ENCODE measurements around the gene CAMTA1.

DNA sequence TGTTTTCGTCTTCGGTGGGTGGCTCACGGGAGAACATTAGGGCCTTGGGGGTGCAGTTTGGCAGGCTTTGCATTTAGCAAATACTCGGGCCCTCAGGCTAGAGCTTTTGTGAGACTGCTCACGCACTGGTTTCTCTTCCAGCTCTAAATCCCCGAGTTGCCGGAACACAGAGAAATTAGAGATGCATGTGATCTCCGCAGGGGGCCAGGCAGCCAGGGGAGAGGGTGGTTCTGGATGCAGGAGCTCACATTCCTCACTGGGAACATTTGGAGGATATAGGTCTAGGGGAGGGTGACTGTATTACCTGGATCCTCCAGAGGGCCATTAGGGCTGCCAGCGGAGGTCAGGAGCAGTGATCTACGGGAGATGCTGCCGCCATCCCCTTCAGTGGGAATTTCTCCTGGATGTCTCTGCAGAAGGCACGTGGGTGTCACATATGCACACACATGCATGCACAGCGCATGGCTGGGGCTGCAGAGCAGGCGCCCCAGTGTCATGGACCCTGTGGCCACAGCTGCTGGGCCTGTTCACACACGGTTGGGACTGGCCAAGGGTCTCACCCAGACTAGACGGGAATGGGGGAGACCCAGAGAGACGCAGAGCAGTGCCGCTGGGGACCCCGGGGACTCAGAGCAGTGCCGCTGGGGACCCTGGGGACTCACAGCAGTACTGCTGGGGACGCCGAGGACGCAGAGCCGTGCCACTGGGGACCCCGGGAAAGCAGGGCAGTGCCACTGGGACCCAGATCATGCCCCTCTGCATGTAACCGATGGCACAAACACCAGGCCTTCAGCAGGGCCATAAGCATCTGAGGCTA lies 258.7 kb downstream of the CAMTA1 start:
- TF ChIP-seq, protein P1, sequence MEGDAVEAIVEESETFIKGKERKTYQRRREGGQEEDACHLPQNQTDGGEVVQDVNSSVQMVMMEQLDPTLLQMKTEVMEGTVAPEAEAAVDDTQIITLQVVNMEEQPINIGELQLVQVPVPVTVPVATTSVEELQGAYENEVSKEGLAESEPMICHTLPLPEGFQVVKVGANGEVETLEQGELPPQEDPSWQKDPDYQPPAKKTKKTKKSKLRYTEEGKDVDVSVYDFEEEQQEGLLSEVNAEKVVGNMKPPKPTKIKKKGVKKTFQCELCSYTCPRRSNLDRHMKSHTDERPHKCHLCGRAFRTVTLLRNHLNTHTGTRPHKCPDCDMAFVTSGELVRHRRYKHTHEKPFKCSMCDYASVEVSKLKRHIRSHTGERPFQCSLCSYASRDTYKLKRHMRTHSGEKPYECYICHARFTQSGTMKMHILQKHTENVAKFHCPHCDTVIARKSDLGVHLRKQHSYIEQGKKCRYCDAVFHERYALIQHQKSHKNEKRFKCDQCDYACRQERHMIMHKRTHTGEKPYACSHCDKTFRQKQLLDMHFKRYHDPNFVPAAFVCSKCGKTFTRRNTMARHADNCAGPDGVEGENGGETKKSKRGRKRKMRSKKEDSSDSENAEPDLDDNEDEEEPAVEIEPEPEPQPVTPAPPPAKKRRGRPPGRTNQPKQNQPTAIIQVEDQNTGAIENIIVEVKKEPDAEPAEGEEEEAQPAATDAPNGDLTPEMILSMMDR (IDR thresholded peaks at IDR 0.05 in 2 of 3, conservative IDR thresholded peaks at IDR 0.05 in 1 of 3; ENCODE audit: insufficient read depth in 2 of 3, low read depth in 1 of 3, low read length in 3 of 3), result no peak
- TF ChIP-seq HNRNPK (IDR thresholded peaks at IDR 0.05; ENCODE audit: low read depth, low read length, poor library complexity, severe bottlenecking) (no peak), MAZ (CRISPR knock-in tag; conservative IDR thresholded peaks at IDR 0.05 in 1 of 2, IDR thresholded peaks at IDR 0.05 in 1 of 2) (no peak), ZFP30 (CRISPR knock-in tag; IDR thresholded peaks at IDR 0.05; ENCODE audit: borderline replicate concordance) (no peak)
